IMR-90 (cell line): ENCODE data around the gene RUNX1. TPM values are rescaled to one million over a fixed set of nuclear protein-coding genes. Genes with fewer than 3 reads are reported as not detected.
A peak's percentile ranks its signal among the peaks of the same experiment; 100 is the strongest.

Source experiments
- ATAC-seq: fragments of 200-7000 bp; cut with Tn5 transposase; 2 replicates; pipeline ENCODE4 v1.9.1; 2020; ENCODE audit warnings: low read depth, mild to moderate bottlenecking, moderate library complexity
- BruUV-seq: library from RNA; stranded (reverse); fragments of 400-500 nt; replicated peaks from 2 replicates; lab custom pipeline; 2021; lab: Mats Ljungman, UMichigan
- CTCF ChIA-PET: fragments of 300-600 bp; formaldehyde crosslinking; extraction: SDS; loops from one replicate; lab custom pipeline; 2021; ENCODE audit warnings: antibody characterized with exemption; lab: Yijun Ruan, JAX
- POLR2A ChIA-PET: fragments of 300-600 bp; sonication (Branson Sonifier 250); formaldehyde crosslinking; loops from one replicate; lab custom pipeline; 2022; ENCODE audit warnings: antibody characterized with exemption; ENCODE audit not compliant: unreplicated experiment; lab: Charles Lee
- DNase-seq: peaks from one replicate; pipeline ENCODE4 v3.0.0; 2013
- H2AFZ ChIP-seq: replicated peaks from 2 replicates; pipeline ENCODE3; 2013; ENCODE audit warnings: low read length, mild to moderate bottlenecking; ENCODE audit not compliant: poor library complexity
- H2AK5ac ChIP-seq: 2 replicates; pipeline ENCODE4 v1.6.1; 2013; ENCODE audit warnings: low read depth, low read length, inconsistent platforms
- H2AK9ac ChIP-seq: replicated peaks from 2 replicates; pipeline ENCODE3; 2013; ENCODE audit warnings: mild to moderate bottlenecking, low read depth, low read length, moderate library complexity; ENCODE audit not compliant: poor library complexity
- H2BK120ac ChIP-seq: 2 replicates; pipeline ENCODE4 v1.6.1; 2013; ENCODE audit warnings: low read depth, low read length, inconsistent platforms
- H2BK15ac ChIP-seq: 3 replicates; pipeline ENCODE4 v1.6.1; 2013; ENCODE audit warnings: low read depth, low read length, inconsistent platforms
- H2BK20ac ChIP-seq: 2 replicates; pipeline ENCODE4 v1.6.1; 2013; ENCODE audit warnings: low read depth, mild to moderate bottlenecking, inconsistent platforms, low read length, moderate library complexity
- H2BK5ac ChIP-seq: 2 replicates; pipeline ENCODE4 v1.6.1; 2013; ENCODE audit warnings: mild to moderate bottlenecking, low read depth, low read length, inconsistent platforms; ENCODE audit not compliant: poor library complexity, severe bottlenecking
- H3K14ac ChIP-seq: replicated peaks from 2 replicates; pipeline ENCODE4 v1.6.1; 2013; ENCODE audit warnings: low read depth, low read length, inconsistent platforms
- H3K18ac ChIP-seq: 2 replicates; pipeline ENCODE4 v1.6.1; 2013; ENCODE audit warnings: low read depth, low read length, control low read depth
- H3K23ac ChIP-seq: 2 replicates; pipeline ENCODE4 v1.6.1; 2013; ENCODE audit warnings: low read depth, low read length, inconsistent platforms
- H3K27ac ChIP-seq: 2 replicates; pipeline ENCODE4 v1.5.1; 2013; ENCODE audit warnings: mild to moderate bottlenecking, control low read depth, low read length; ENCODE audit not compliant: insufficient read depth
- H3K27me3 ChIP-seq: 2 replicates; pipeline ENCODE4 v1.6.1; 2013; ENCODE audit warnings: low read length; ENCODE audit not compliant: control insufficient read depth, insufficient read depth
- H3K36me3 ChIP-seq: 2 replicates; pipeline ENCODE4 v1.6.1; 2013; ENCODE audit warnings: low read length, mixed read lengths; ENCODE audit not compliant: control insufficient read depth, insufficient read depth
- H3K4ac ChIP-seq: 2 replicates; pipeline ENCODE4 v1.6.1; 2013; ENCODE audit warnings: low read depth, low read length, inconsistent platforms
- H3K4me1 ChIP-seq: 2 replicates; pipeline ENCODE4 v1.6.1; 2013; ENCODE audit warnings: low read length, mixed read lengths; ENCODE audit not compliant: control insufficient read depth, insufficient read depth
- H3K4me2 ChIP-seq: 2 replicates; pipeline ENCODE4 v1.6.1; 2013; ENCODE audit warnings: low read depth, mild to moderate bottlenecking, control low read depth, low read length, moderate library complexity
- H3K4me3 ChIP-seq: 2 replicates; pipeline ENCODE4 v1.5.1; 2013; ENCODE audit warnings: low read depth, mild to moderate bottlenecking, control low read depth, low read length, moderate library complexity; ENCODE audit not compliant: insufficient read depth
- H3K56ac ChIP-seq: 2 replicates; pipeline ENCODE4 v1.6.1; 2013; ENCODE audit warnings: low read length, inconsistent platforms; ENCODE audit not compliant: insufficient read depth; ENCODE audit errors: extremely low read depth
- H3K79me1 ChIP-seq, 2 experiments: 2 replicates each; pipeline ENCODE4 v1.6.1; 2013; ENCODE audit warnings: low read length in 2 of 2, inconsistent platforms in 1 of 2, low read depth in 1 of 2
- H3K9ac ChIP-seq: 2 replicates; pipeline ENCODE4 v1.6.1; 2013; ENCODE audit warnings: low read depth, low read length, control low read depth
- H3K9me1 ChIP-seq: 2 replicates; pipeline ENCODE4 v1.6.1; 2013; ENCODE audit warnings: low read length, inconsistent platforms; ENCODE audit not compliant: insufficient read depth
- H3K9me3 ChIP-seq: 2 replicates; pipeline ENCODE4 v1.6.1; 2013; ENCODE audit warnings: low read length; ENCODE audit not compliant: control insufficient read depth, insufficient read depth
- H4K20me1 ChIP-seq: 2 replicates; pipeline ENCODE4 v1.6.1; 2013; ENCODE audit warnings: low read length, inconsistent platforms; ENCODE audit not compliant: insufficient read depth
- H4K5ac ChIP-seq: 2 replicates; pipeline ENCODE4 v1.6.1; 2013; ENCODE audit warnings: mild to moderate bottlenecking, low read depth, low read length, control low read depth
- H4K8ac ChIP-seq, 2 experiments: 2 replicates each; pipeline ENCODE4 v1.6.1; 2013; ENCODE audit warnings: low read depth in 2 of 2, low read length in 2 of 2, control low read depth in 1 of 2, inconsistent platforms in 1 of 2
- H4K91ac ChIP-seq: 2 replicates; pipeline ENCODE4 v1.6.1; 2013; ENCODE audit warnings: low read depth, low read length, inconsistent platforms; ENCODE audit not compliant: insufficient read depth
- CHD1 ChIP-seq: IDR thresholded peaks from 2 replicates; pipeline ENCODE4 v1.6.1; 2012; ENCODE audit warnings: low read depth, low read length, improper control_type of control experiment
- MAFK ChIP-seq: IDR thresholded peaks from 2 replicates; pipeline ENCODE4 v1.6.1; 2012; ENCODE audit warnings: low read depth, low read length, improper control_type of control experiment
- MAZ ChIP-seq: IDR thresholded peaks from 2 replicates; pipeline ENCODE4 v1.6.1; 2012; ENCODE audit warnings: low read depth, mild to moderate bottlenecking, low read length, improper control_type of control experiment, moderate library complexity, borderline replicate concordance
- WGBS, 2 experiments: methylation state at CpG; one replicate each; pipeline versions ENCODE4 v1.1.5 to v1.1.7; 2013; ENCODE audit warnings: missing lambda C conversion rate in 2 of 2; ENCODE audit not compliant: insufficient read length in 1 of 2; ENCODE audit errors: extremely low coverage in 2 of 2; 5-methylcytosine and 5-hydroxymethylcytosine counted together
- dilution Hi-C: fragments of 300-500 bp; cut with HindIII; formaldehyde crosslinking; loops from one replicate; pipeline ENCODE4 v1.14.3; 2018; ENCODE audit warnings: low sequenced_read_pairs; ENCODE audit not compliant: unreplicated experiment
- in situ Hi-C: fragments of 300-500 bp; cut with MboI; formaldehyde crosslinking; loops from 3 replicates; pipeline ENCODE4 v1.14.3; 2019; ENCODE audit warnings: low sequenced_read_pairs, inconsistent platforms, mixed read lengths
- intact Hi-C: fragments of 100-400 bp; cut with micrococcal nuclease; formaldehyde crosslinking; loops from 2 replicates; pipeline ENCODE4 v1.10.0; 2022
- polyA plus RNA-seq, 3 experiments: library from polyadenylated mRNA; depleted of rRNA; stranded (reverse); fragments of >200 nt; gene quantifications; 2 replicates each; pipeline ENCODE4 v1.2.3, GENCODE V29; 2012; ENCODE audit warnings: low replicate concordance in 1 of 3
- total RNA-seq: library from RNA; depleted of rRNA; stranded (reverse); fragments of >200 nt; gene quantifications from 2 replicates; pipeline ENCODE4 v1.2.3, GENCODE V29; 2012
- TF ChIP-seq, protein P1 (sequence below): conservative IDR thresholded peaks from 2 replicates; pipeline ENCODE4 v1.5.1; 2012; ENCODE audit warnings: mild to moderate bottlenecking, low read depth, low read length, improper control_type of control experiment

The RUNX1 gene
- total and polyA plus RNA-seq, 2 of the 4 experiments (the other 2 are of a cell fraction): 34.5 to 56.5 TPM

DNA sequence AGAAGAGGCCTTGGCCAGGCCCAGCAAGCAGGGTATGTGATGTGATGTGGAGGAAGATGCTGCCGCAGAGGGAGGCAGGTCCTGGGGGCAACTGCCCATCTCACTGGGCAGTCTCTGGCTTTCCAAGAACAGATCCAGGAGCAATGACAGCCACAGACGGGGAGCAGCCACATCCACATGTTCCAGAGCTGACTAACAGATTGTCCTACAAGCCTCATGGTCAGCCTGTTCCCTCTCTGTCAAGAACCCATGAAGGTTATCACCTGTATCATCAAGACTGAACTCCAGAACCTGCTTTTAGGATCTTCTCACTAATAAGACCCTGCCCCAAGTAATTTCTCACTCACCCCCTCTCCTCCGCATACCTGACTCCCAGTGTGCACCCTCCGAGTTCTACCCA, 187.8 kb downstream of the RUNX1 start:
- ATAC-seq (no peak), DNase-seq (no peak)
- Histone ChIP-seq H3K4me2 (no peak overlapping the region), H3K9ac (no peak overlapping the region), H3K23ac (no peak overlapping the region), H3K4me3 (no peak overlapping the region), H4K5ac (no peak overlapping the region), H2AK9ac (no peak overlapping the region), H2BK15ac (no peak overlapping the region), H4K20me1 (peaks cover 94% of the 10 kb centered on the region), H3K36me3 (peaks cover 79% of the 10 kb centered on the region), H3K9me3 (no peaks in the 10 kb centered on the region), H3K4me1 (peaks cover 23% of the 10 kb centered on the region), H3K79me1 (peaks cover 69 to 94% of the 10 kb centered on the region in 2 experiments), H3K4ac (no peak overlapping the region), H2BK5ac (no peak overlapping the region), H4K91ac (no peak overlapping the region), H3K27me3 (no peaks in the 10 kb centered on the region), H2AFZ (no peak overlapping the region), H2BK120ac (no peak overlapping the region), H3K14ac (no peak overlapping the region), H2BK20ac (no peak overlapping the region), H4K8ac (no peak overlapping the region), H3K18ac (no peak overlapping the region), H3K56ac (no peak overlapping the region), H2AK5ac (0 out of 2 replicates have a peak overlapping the region, but pooled peaks have one; percentile 11), H3K27ac (no peak overlapping the region), H3K9me1 (peaks cover 52% of the 10 kb centered on the region)
- CTCF ChIA-PET: no interaction called here
- in situ Hi-C loops: no loop called here
- intact Hi-C loops: no loop called here
- WGBS, 2 experiments: 100% methylated on average over 1 of the region's 4 CpGs; no CpG with 5 or more reads in 1 of the 2 experiments
- dilution Hi-C loops: no loop called here
- POLR2A ChIA-PET: no interaction called here
- no peak for TF ChIP-seq MAZ
- TF ChIP-seq MAFK: no peak
- TF ChIP-seq, protein P1, sequence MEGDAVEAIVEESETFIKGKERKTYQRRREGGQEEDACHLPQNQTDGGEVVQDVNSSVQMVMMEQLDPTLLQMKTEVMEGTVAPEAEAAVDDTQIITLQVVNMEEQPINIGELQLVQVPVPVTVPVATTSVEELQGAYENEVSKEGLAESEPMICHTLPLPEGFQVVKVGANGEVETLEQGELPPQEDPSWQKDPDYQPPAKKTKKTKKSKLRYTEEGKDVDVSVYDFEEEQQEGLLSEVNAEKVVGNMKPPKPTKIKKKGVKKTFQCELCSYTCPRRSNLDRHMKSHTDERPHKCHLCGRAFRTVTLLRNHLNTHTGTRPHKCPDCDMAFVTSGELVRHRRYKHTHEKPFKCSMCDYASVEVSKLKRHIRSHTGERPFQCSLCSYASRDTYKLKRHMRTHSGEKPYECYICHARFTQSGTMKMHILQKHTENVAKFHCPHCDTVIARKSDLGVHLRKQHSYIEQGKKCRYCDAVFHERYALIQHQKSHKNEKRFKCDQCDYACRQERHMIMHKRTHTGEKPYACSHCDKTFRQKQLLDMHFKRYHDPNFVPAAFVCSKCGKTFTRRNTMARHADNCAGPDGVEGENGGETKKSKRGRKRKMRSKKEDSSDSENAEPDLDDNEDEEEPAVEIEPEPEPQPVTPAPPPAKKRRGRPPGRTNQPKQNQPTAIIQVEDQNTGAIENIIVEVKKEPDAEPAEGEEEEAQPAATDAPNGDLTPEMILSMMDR: no peak
- TF ChIP-seq CHD1: no peak
- BruUV-seq: no TSS peak
